ENCODE measurements around the gene MBLAC2.

MBLAC2 gene

GRCh38 chr5:90474235-90475107 is at the start of gene MBLAC2, which contains the start of gene POLR3G:
Gene MBLAC2, minus strand, starts transcription at chr5:90474771. Its CDS starts 479 bp downstream, at chr5:90474292.
Gene POLR3G, plus strand, starts transcription at chr5:90474864. Its CDS starts 10,704 bp downstream, at chr5:90485568.
- Mint-ChIP-seq H3K36me3 (ENCODE audit: low read depth) (peaks cover 20% of the 10 kb centered on the region), H3K4me3 (peak within 1 kb of the TSS; percentile 96), H3K4me1 (peaks cover 33% of the 10 kb centered on the region), H3K27ac (peak within 1 kb of the TSS; percentile 98), H3K9me3 (peaks cover 12% of the 10 kb centered on the region), H3K27me3 (ENCODE audit: low read depth, poor library complexity) (peaks cover 4% of the 10 kb centered on the region)
- TF ChIP-seq CTCF (IDR thresholded peaks at IDR 0.05), result peak; percentile 51
- peak; percentile 96 for DNase-seq

- no peak for DNase-seq
- Mint-ChIP-seq H3K27ac (no peak overlapping the region), H3K36me3 (ENCODE audit: low read depth) (peaks cover 59% of the 10 kb centered on the region), H3K4me3 (no peak overlapping the region), H3K27me3 (ENCODE audit: low read depth, poor library complexity) (no peaks in the 10 kb centered on the region), H3K4me1 (no peaks in the 10 kb centered on the region), H3K9me3 (no peaks in the 10 kb centered on the region)
- no peak for TF ChIP-seq CTCF (IDR thresholded peaks at IDR 0.05)
Observed at GRCh38 chr5:90519081-90519480, 44.5 kb upstream of the MBLAC2 start.

DNA sequence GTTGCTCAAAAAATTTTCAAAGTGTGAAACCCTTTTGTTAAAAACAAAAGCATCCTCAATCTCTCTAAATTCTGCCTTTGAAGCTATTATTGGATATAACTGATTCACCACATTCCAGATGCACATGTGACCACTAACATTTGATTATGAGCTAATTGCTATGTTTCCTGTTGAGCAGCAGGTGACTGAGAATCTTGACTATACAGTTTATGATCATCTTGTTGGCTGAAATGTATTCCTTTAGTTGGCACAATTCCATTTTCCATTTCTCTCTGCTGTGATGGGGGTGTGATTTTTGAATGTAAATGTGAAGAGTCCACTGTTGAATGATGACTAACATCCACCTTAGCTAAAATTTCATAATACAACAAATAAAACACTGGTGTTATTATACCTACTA is 44.1 kb upstream of the MBLAC2 start:
- Mint-ChIP-seq H3K4me3 (no peak overlapping the region), H3K9me3 (no peaks in the 10 kb centered on the region), H3K27ac (no peak overlapping the region), H3K27me3 (ENCODE audit: low read depth, poor library complexity) (no peaks in the 10 kb centered on the region), H3K36me3 (ENCODE audit: low read depth) (peaks cover 55% of the 10 kb centered on the region), H3K4me1 (no peaks in the 10 kb centered on the region)
- no peak for TF ChIP-seq CTCF (IDR thresholded peaks at IDR 0.05)
- no peak for DNase-seq

- no peaks in the 10 kb centered on the region for H3K27me3 Mint-ChIP-seq (ENCODE audit: low read depth, poor library complexity)
- H3K27ac Mint-ChIP-seq, result no peak overlapping the region
- H3K4me1 Mint-ChIP-seq, result no peaks in the 10 kb centered on the region
- H3K36me3 Mint-ChIP-seq (ENCODE audit: low read depth), result peaks cover 22% of the 10 kb centered on the region
- H3K9me3 Mint-ChIP-seq, result no peaks in the 10 kb centered on the region
- DNase-seq, result no peak
- H3K4me3 Mint-ChIP-seq, result no peak overlapping the region
- no peak for TF ChIP-seq CTCF (IDR thresholded peaks at IDR 0.05)
Observed at GRCh38 chr5:90514520-90514919, 39.9 kb upstream of the MBLAC2 start.

DNA sequence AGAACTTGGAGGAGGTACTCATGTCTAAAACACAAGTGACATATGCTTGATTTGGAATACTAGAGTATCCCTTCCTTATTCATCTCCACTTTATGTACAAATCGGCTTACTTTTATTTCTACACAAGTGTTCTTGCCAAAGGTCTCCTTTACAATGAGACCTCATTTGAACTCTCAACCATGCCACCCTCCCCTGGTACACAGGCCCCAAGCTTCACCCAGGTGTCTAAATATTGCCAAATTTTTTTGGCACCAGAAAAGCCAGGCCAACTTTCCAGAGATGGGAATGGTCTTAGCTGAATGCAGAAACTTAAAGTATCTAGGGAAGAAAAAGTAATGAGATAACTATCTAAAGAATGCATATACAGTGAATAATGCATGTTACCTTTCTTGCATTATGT is 35.9 kb upstream of the MBLAC2 start:
- no peak for DNase-seq
- Mint-ChIP-seq H3K9me3 (no peaks in the 10 kb centered on the region), H3K4me1 (no peaks in the 10 kb centered on the region), H3K27ac (no peak overlapping the region), H3K36me3 (ENCODE audit: low read depth) (peaks cover 14% of the 10 kb centered on the region), H3K27me3 (ENCODE audit: low read depth, poor library complexity) (no peaks in the 10 kb centered on the region), H3K4me3 (no peak overlapping the region)
- no peak for TF ChIP-seq CTCF (IDR thresholded peaks at IDR 0.05)

- H3K27ac Mint-ChIP-seq, result no peak overlapping the region
- no peak for DNase-seq
- no peaks in the 10 kb centered on the region for H3K9me3 Mint-ChIP-seq
- H3K36me3 Mint-ChIP-seq (ENCODE audit: low read depth), result peaks cover 8% of the 10 kb centered on the region
- no peaks in the 10 kb centered on the region for H3K4me1 Mint-ChIP-seq
- no peak for TF ChIP-seq CTCF (IDR thresholded peaks at IDR 0.05)
- H3K27me3 Mint-ChIP-seq (ENCODE audit: low read depth, poor library complexity), result no peaks in the 10 kb centered on the region
- H3K4me3 Mint-ChIP-seq, result no peak overlapping the region
Observed at GRCh38 chr5:90506221-90506620, 31.6 kb upstream of the MBLAC2 start.
